ENCODE data around the gene HEPN1.

GRCh38 chr11:124923296-124923695, 4.2 kb downstream of the HEPN1 start:
- TF ChIP-seq CTCF (IDR thresholded peaks at IDR 0.05) = no peak
- TF ChIP-seq EZH2phosphoT487 (IDR thresholded peaks at IDR 0.05) = no peak

Measured in neural progenitor cell (in vitro differentiated cells).